ENCODE measurements around the gene ZBTB20.

The ZBTB20 gene

GRCh38 chr3:114374433-114374990 is 772.6 kb downstream of the ZBTB20 start:
- Histone ChIP-seq H2AFZ (ENCODE audit: low read length) (no peak overlapping the region), H3K4me2 (ENCODE audit: low read depth, low read length) (no peak overlapping the region), H3K27me3 (replicated peaks; ENCODE audit: insufficient read depth, low read length) (no peaks in the 10 kb centered on the region), H4K20me1 (ENCODE audit: insufficient read depth, low read length) (no peaks in the 10 kb centered on the region), H3K27ac (ENCODE audit: low read length) (no peak overlapping the region), H3K4me3 (ENCODE audit: low read length) (no peak overlapping the region), H3K36me3 (replicated peaks; ENCODE audit: insufficient read depth, low read length) (no peaks in the 10 kb centered on the region), H3F3A (ENCODE audit: insufficient read depth, low read length) (no peaks in the 10 kb centered on the region), H3K9me3 (replicated peaks; ENCODE audit: insufficient read depth, low read length) (no peaks in the 10 kb centered on the region), H3K79me2 (ENCODE audit: low read length) (no peaks in the 10 kb centered on the region), H3K9me2 (replicated peaks; ENCODE audit: insufficient read depth, low read length) (no peaks in the 10 kb centered on the region), H3K9ac (ENCODE audit: low read length) (no peak overlapping the region), H3K4me1 (ENCODE audit: low read length) (no peaks in the 10 kb centered on the region)
- TF ChIP-seq EZH2 (optimal IDR thresholded peaks at IDR 0.05; ENCODE audit: low read depth, low read length) (no peak), CTCF (IDR thresholded peaks at IDR 0.05; ENCODE audit: low read length) (no peak), EZH2phosphoT487 (IDR thresholded peaks at IDR 0.05; ENCODE audit: low read length) (no peak)
- DNase-seq = no peak

GRCh38 chr3:114370537-114371174 is 776.4 kb downstream of the ZBTB20 start:
- Histone ChIP-seq H3K36me3 (replicated peaks; ENCODE audit: insufficient read depth, low read length) (no peaks in the 10 kb centered on the region), H4K20me1 (ENCODE audit: insufficient read depth, low read length) (no peaks in the 10 kb centered on the region), H3K4me3 (ENCODE audit: low read length) (no peak overlapping the region), H3F3A (ENCODE audit: insufficient read depth, low read length) (no peaks in the 10 kb centered on the region), H3K9ac (ENCODE audit: low read length) (no peak overlapping the region), H3K79me2 (ENCODE audit: low read length) (no peaks in the 10 kb centered on the region), H3K27me3 (replicated peaks; ENCODE audit: insufficient read depth, low read length) (no peaks in the 10 kb centered on the region), H3K4me1 (ENCODE audit: low read length) (no peaks in the 10 kb centered on the region), H3K9me3 (replicated peaks; ENCODE audit: insufficient read depth, low read length) (no peaks in the 10 kb centered on the region), H3K9me2 (replicated peaks; ENCODE audit: insufficient read depth, low read length) (no peaks in the 10 kb centered on the region), H2AFZ (ENCODE audit: low read length) (no peak overlapping the region), H3K4me2 (ENCODE audit: low read depth, low read length) (no peak overlapping the region), H3K27ac (ENCODE audit: low read length) (no peak overlapping the region)
- TF ChIP-seq CTCF (IDR thresholded peaks at IDR 0.05; ENCODE audit: low read length) (peak; percentile 26), EZH2 (optimal IDR thresholded peaks at IDR 0.05; ENCODE audit: low read depth, low read length) (no peak)
- DNase-seq = no peak

GRCh38 chr3:114365909-114366308 is 781.2 kb downstream of the ZBTB20 start:
- no peaks in the 10 kb centered on the region for H3K27me3 ChIP-seq (replicated peaks; ENCODE audit: insufficient read depth, low read length)
- no peaks in the 10 kb centered on the region for H3K9me3 ChIP-seq (replicated peaks; ENCODE audit: insufficient read depth, low read length)
- no peak overlapping the region for H2AFZ ChIP-seq (ENCODE audit: low read length)
- H3K4me2 ChIP-seq (ENCODE audit: low read depth, low read length) = no peak overlapping the region
- no peaks in the 10 kb centered on the region for H3K36me3 ChIP-seq (replicated peaks; ENCODE audit: insufficient read depth, low read length)
- no peak overlapping the region for H3K9ac ChIP-seq (ENCODE audit: low read length)
- H4K20me1 ChIP-seq (ENCODE audit: insufficient read depth, low read length) = no peaks in the 10 kb centered on the region
- H3K79me2 ChIP-seq (ENCODE audit: low read length) = no peaks in the 10 kb centered on the region
- no peaks in the 10 kb centered on the region for H3F3A ChIP-seq (ENCODE audit: insufficient read depth, low read length)
- no peaks in the 10 kb centered on the region for H3K9me2 ChIP-seq (replicated peaks; ENCODE audit: insufficient read depth, low read length)
- no peak overlapping the region for H3K27ac ChIP-seq (ENCODE audit: low read length)
- no peak for DNase-seq
- TF ChIP-seq EZH2phosphoT487 (IDR thresholded peaks at IDR 0.05; ENCODE audit: low read length) = no peak
- H3K4me1 ChIP-seq (ENCODE audit: low read length) = no peaks in the 10 kb centered on the region
- no peak overlapping the region for H3K4me3 ChIP-seq (ENCODE audit: low read length)

Data from MM.1S (cell line).